Neutrophil (primary cell): ENCODE data around the gene BOC.

Experiments
- H3K27ac ChIP-seq: fragments of 200-600 bp; sonication (generic); 2 replicates; pipeline ENCODE4 v1.5.1; 2016; ENCODE audit warnings: mild to moderate bottlenecking, moderate library complexity
- H3K27me3 ChIP-seq: fragments of 200-600 bp; sonication (generic); 2 replicates; pipeline ENCODE4 v1.6.0; 2016; ENCODE audit warnings: mild to moderate bottlenecking
- H3K36me3 ChIP-seq: fragments of 200-600 bp; sonication (generic); 2 replicates; pipeline ENCODE4 v1.5.1; 2017
- H3K4me1 ChIP-seq, 2 experiments: fragments of 200-600 bp in 1 of 2; sonication (generic) in 1 of 2; 1 replicate in 1 of 2; 2 replicates in 1 of 2; pipeline versions ENCODE4 v1.5.1 to v1.6.1; 2013 to 2016; ENCODE audit warnings: low read depth in 1 of 2, low read length in 1 of 2, mild to moderate bottlenecking in 1 of 2, moderate library complexity in 1 of 2; ENCODE audit not compliant: control insufficient read depth in 1 of 2, insufficient read depth in 1 of 2
- H3K4me3 ChIP-seq, 2 experiments: fragments of 200-600 bp in 1 of 2; sonication (generic) in 1 of 2; 1 replicate in 1 of 2; 2 replicates in 1 of 2; pipeline ENCODE4 v1.5.1; 2013 to 2016; ENCODE audit warnings: low read depth in 1 of 2, low read length in 1 of 2, mild to moderate bottlenecking in 1 of 2, moderate library complexity in 1 of 2
- H3K9me3 ChIP-seq: fragments of 200-600 bp; sonication (generic); 2 replicates; pipeline ENCODE4 v1.5.1; 2016
- CTCF ChIP-seq: fragments of 200-600 bp; sonication (generic); IDR thresholded peaks from 2 replicates; pipeline ENCODE4 v1.5.1; 2016; ENCODE audit warnings: antibody characterized with exemption

Gene BOC

GRCh38 chr3:113295463-113295862 lies 84.1 kb downstream of the BOC start:
- TF ChIP-seq CTCF = no peak

GRCh38 chr3:113297287-113297686 lies 85.9 kb downstream of the BOC start:
- no peak overlapping the region for H3K27ac ChIP-seq
- no peaks in the 10 kb centered on the region for H3K36me3 ChIP-seq
- H3K4me3 ChIP-seq = no peak overlapping the region
- H3K27me3 ChIP-seq = no peaks in the 10 kb centered on the region
- TF ChIP-seq CTCF = no peak
- no peaks in the 10 kb centered on the region for H3K9me3 ChIP-seq
- no peaks in the 10 kb centered on the region for H3K4me1 ChIP-seq

More at GRCh38 chr3:113295463-113295862, 84.1 kb downstream of the BOC start:
- no peaks in the 10 kb centered on the region for H3K27me3 ChIP-seq
- H3K4me3 ChIP-seq = no peak overlapping the region
- no peaks in the 10 kb centered on the region for H3K36me3 ChIP-seq
- H3K27ac ChIP-seq = no peak overlapping the region
- no peaks in the 10 kb centered on the region for H3K9me3 ChIP-seq
- no peaks in the 10 kb centered on the region for H3K4me1 ChIP-seq

GRCh38 chr3:113297841-113298240 lies 86.5 kb downstream of the BOC start:
- Histone ChIP-seq H3K4me1 (no peaks in the 10 kb centered on the region), H3K27ac (no peak overlapping the region), H3K36me3 (no peaks in the 10 kb centered on the region), H3K27me3 (no peaks in the 10 kb centered on the region), H3K4me3 (no peak overlapping the region), H3K9me3 (no peaks in the 10 kb centered on the region)
- no peak for TF ChIP-seq CTCF

- Histone ChIP-seq H3K27ac (no peak overlapping the region), H3K4me3 (no peak overlapping the region), H3K36me3 (no peaks in the 10 kb centered on the region), H3K9me3 (no peaks in the 10 kb centered on the region), H3K4me1 (no peaks in the 10 kb centered on the region), H3K27me3 (no peaks in the 10 kb centered on the region)
- no peak for TF ChIP-seq CTCF
These were observed 89.2 kb downstream of the BOC start for GRCh38 chr3:113300596-113300995.

GRCh38 chr3:113304102-113304501 lies 92.7 kb downstream of the BOC start:
- Histone ChIP-seq H3K4me1 (no peaks in the 10 kb centered on the region), H3K36me3 (no peaks in the 10 kb centered on the region), H3K9me3 (no peaks in the 10 kb centered on the region), H3K27me3 (no peaks in the 10 kb centered on the region), H3K4me3 (no peak overlapping the region), H3K27ac (no peak overlapping the region)
- no peak for TF ChIP-seq CTCF
